Neural progenitor cell (in vitro differentiated cells): ENCODE measurements around the gene VDAC2. TPM values are rescaled to one million over a fixed set of nuclear protein-coding genes. Genes with fewer than 3 reads are reported as not detected.

ENCODE experiments used
- DNase-seq: peaks from one replicate; pipeline ENCODE4 v3.0.0-alpha.2; 2016; ENCODE audit warnings: low spot score
- H2AFZ ChIP-seq: fragments of 200-600 bp; sonication (generic); replicated peaks from 2 replicates; pipeline ENCODE4 v1.6.1; 2016; ENCODE audit warnings: antibody characterized with exemption
- H3F3A ChIP-seq: fragments of 200-600 bp; sonication (generic); 2 replicates; pipeline ENCODE4 v1.6.1; 2016; ENCODE audit warnings: antibody characterized with exemption, low read depth
- H3K27ac ChIP-seq: fragments of 200-600 bp; sonication (generic); 2 replicates; pipeline ENCODE4 v1.5.1; 2016; ENCODE audit warnings: mild to moderate bottlenecking
- H3K27me3 ChIP-seq: fragments of 200-600 bp; sonication (generic); 2 replicates; pipeline ENCODE4 v1.6.1; 2016; ENCODE audit warnings: mild to moderate bottlenecking, moderate library complexity
- H3K36me3 ChIP-seq: fragments of 200-600 bp; sonication (generic); 2 replicates; pipeline ENCODE4 v1.5.1; 2016
- H3K4me1 ChIP-seq: fragments of 200-600 bp; sonication (generic); 2 replicates; pipeline ENCODE4 v1.6.1; 2016; ENCODE audit warnings: mixed run types
- H3K4me2 ChIP-seq: fragments of 200-600 bp; sonication (generic); 2 replicates; pipeline ENCODE4 v1.6.1; 2016
- H3K4me3 ChIP-seq: fragments of 200-600 bp; sonication (generic); 2 replicates; pipeline ENCODE4 v1.5.1; 2016
- H3K79me2 ChIP-seq: fragments of 200-600 bp; sonication (generic); 2 replicates; pipeline ENCODE4 v1.6.1; 2016; ENCODE audit warnings: low read depth
- H3K9ac ChIP-seq: fragments of 200-600 bp; sonication (generic); 2 replicates; pipeline ENCODE4 v1.6.1; 2016
- H3K9me3 ChIP-seq: fragments of 200-600 bp; sonication (generic); 2 replicates; pipeline ENCODE4 v1.5.1; 2016; ENCODE audit warnings: low read depth
- H4K20me1 ChIP-seq: fragments of 200-600 bp; sonication (generic); 2 replicates; pipeline ENCODE4 v1.6.1; 2016; ENCODE audit warnings: low read depth
- H3K27ac Mint-ChIP-seq: 3 replicates; pipeline ENCODE4 v1.8.0; 2021; ENCODE audit warnings: mixed read lengths
- H3K27me3 Mint-ChIP-seq: 2 replicates; pipeline ENCODE4 v1.8.0; 2022; ENCODE audit warnings: low read depth, mild to moderate bottlenecking, inconsistent platforms, moderate library complexity, mixed read lengths; ENCODE audit not compliant: insufficient read depth
- H3K36me3 Mint-ChIP-seq: 3 replicates; pipeline ENCODE4 v1.8.0; 2021; ENCODE audit warnings: mixed read lengths
- H3K4me1 Mint-ChIP-seq: 3 replicates; pipeline ENCODE4 v1.8.0; 2021; ENCODE audit warnings: mixed read lengths
- H3K4me3 Mint-ChIP-seq: 3 replicates; pipeline ENCODE4 v1.8.0; 2021; ENCODE audit warnings: mild to moderate bottlenecking, moderate library complexity, mixed read lengths
- H3K9me3 Mint-ChIP-seq: 3 replicates; pipeline ENCODE4 v1.8.0; 2020; ENCODE audit warnings: mixed read lengths
- CTCF ChIP-seq: fragments of 200-600 bp; sonication (generic); IDR thresholded peaks from 2 replicates; pipeline ENCODE4 v1.5.1; 2017; ENCODE audit warnings: antibody characterized with exemption, mild to moderate bottlenecking
- EZH2 ChIP-seq: fragments of 200-600 bp; sonication (generic); IDR thresholded peaks from 2 replicates; pipeline ENCODE4 v1.6.1; 2017; ENCODE audit warnings: antibody characterized with exemption, mild to moderate bottlenecking, moderate library complexity
- EZH2phosphoT487 ChIP-seq: fragments of 200-600 bp; sonication (generic); IDR thresholded peaks from 2 replicates; pipeline ENCODE4 v1.6.1; 2017; ENCODE audit warnings: antibody characterized with exemption
- total RNA-seq: library from RNA; depleted of rRNA; stranded (reverse); fragments of >200 nt; gene quantifications from 2 replicates; pipeline ENCODE4 v1.2.3, GENCODE V29; 2015; ENCODE audit warnings: low replicate concordance

The VDAC2 gene
- total RNA-seq, 1 donor from 2014 or later: 341 TPM

GRCh38 chr10:75265856-75266255 is 55.3 kb downstream of the VDAC2 start:
- no peak overlapping the region for H2AFZ ChIP-seq
- H3K79me2 ChIP-seq: no peaks in the 10 kb centered on the region
- H3K4me3 ChIP-seq: no peak overlapping the region
- no peaks in the 10 kb centered on the region for H4K20me1 ChIP-seq
- no peaks in the 10 kb centered on the region for H3K36me3 ChIP-seq
- peaks cover 3% of the 10 kb centered on the region for H3K4me1 Mint-ChIP-seq
- H3K9ac ChIP-seq: no peak overlapping the region
- H3K4me2 ChIP-seq: no peak overlapping the region
- H3K27me3 Mint-ChIP-seq: peaks cover 8% of the 10 kb centered on the region
- H3K9me3 Mint-ChIP-seq: peaks cover 2% of the 10 kb centered on the region
- TF ChIP-seq EZH2phosphoT487 (no peak), EZH2 (no peak), CTCF (no peak)
- no peak overlapping the region for H3K4me3 Mint-ChIP-seq
- no peaks in the 10 kb centered on the region for H3K9me3 ChIP-seq
- no peak overlapping the region for H3K27ac Mint-ChIP-seq
- H3K27me3 ChIP-seq: no peaks in the 10 kb centered on the region
- no peaks in the 10 kb centered on the region for H3K4me1 ChIP-seq
- H3K36me3 Mint-ChIP-seq: no peaks in the 10 kb centered on the region
- H3K27ac ChIP-seq: no peak overlapping the region
- no peak for DNase-seq
- no peaks in the 10 kb centered on the region for H3F3A ChIP-seq

- Mint-ChIP-seq H3K36me3 (no peaks in the 10 kb centered on the region), H3K9me3 (no peaks in the 10 kb centered on the region), H3K27me3 (peaks cover 6% of the 10 kb centered on the region), H3K27ac (no peak overlapping the region), H3K4me1 (peaks cover 8% of the 10 kb centered on the region), H3K4me3 (no peak overlapping the region)
- H2AFZ ChIP-seq: no peak overlapping the region
- no peaks in the 10 kb centered on the region for H3K27me3 ChIP-seq
- H3K4me2 ChIP-seq: no peak overlapping the region
- no peaks in the 10 kb centered on the region for H3K9me3 ChIP-seq
- H3K4me3 ChIP-seq: no peak overlapping the region
- TF ChIP-seq EZH2: no peak
- no peak for TF ChIP-seq EZH2phosphoT487
- TF ChIP-seq CTCF: no peak
- no peak overlapping the region for H3K9ac ChIP-seq
- no peak for DNase-seq
- no peaks in the 10 kb centered on the region for H3K79me2 ChIP-seq
- no peaks in the 10 kb centered on the region for H4K20me1 ChIP-seq
- H3K27ac ChIP-seq: no peak overlapping the region
- peaks cover 4% of the 10 kb centered on the region for H3K4me1 ChIP-seq
- H3F3A ChIP-seq: no peaks in the 10 kb centered on the region
- H3K36me3 ChIP-seq: no peaks in the 10 kb centered on the region
Observed at GRCh38 chr10:75266945-75267344, 56.3 kb downstream of the VDAC2 start.

- no peak for TF ChIP-seq CTCF
- H2AFZ ChIP-seq: no peak overlapping the region
Observed at GRCh38 chr10:75269605-75270004, 59.0 kb downstream of the VDAC2 start.

More at GRCh38 chr10:75269605-75270004, 59.0 kb downstream of the VDAC2 start:
- no peak overlapping the region for H3K4me3 Mint-ChIP-seq
- Histone ChIP-seq H4K20me1 (no peaks in the 10 kb centered on the region), H3K4me2 (no peak overlapping the region), H3K79me2 (no peaks in the 10 kb centered on the region), H3K36me3 (no peaks in the 10 kb centered on the region), H3F3A (no peaks in the 10 kb centered on the region), H3K4me1 (peaks cover 5% of the 10 kb centered on the region), H3K9me3 (no peaks in the 10 kb centered on the region), H3K4me3 (no peak overlapping the region), H3K27ac (no peak overlapping the region), H3K27me3 (no peaks in the 10 kb centered on the region), H3K9ac (no peak overlapping the region)
- H3K27ac Mint-ChIP-seq: no peak overlapping the region
- H3K36me3 Mint-ChIP-seq: no peaks in the 10 kb centered on the region
- H3K9me3 Mint-ChIP-seq: no peaks in the 10 kb centered on the region
- H3K27me3 Mint-ChIP-seq: peaks cover 6% of the 10 kb centered on the region
- no peak for DNase-seq
- peaks cover 11% of the 10 kb centered on the region for H3K4me1 Mint-ChIP-seq
